COLO829 (cell line): ENCODE results near the gene HOXA13.

Experiments used
- DNase-seq: peaks from one replicate; pipeline ENCODE4 v3.0.0; 2012; ENCODE audit warnings: low spot score

Gene HOXA13

DNA sequence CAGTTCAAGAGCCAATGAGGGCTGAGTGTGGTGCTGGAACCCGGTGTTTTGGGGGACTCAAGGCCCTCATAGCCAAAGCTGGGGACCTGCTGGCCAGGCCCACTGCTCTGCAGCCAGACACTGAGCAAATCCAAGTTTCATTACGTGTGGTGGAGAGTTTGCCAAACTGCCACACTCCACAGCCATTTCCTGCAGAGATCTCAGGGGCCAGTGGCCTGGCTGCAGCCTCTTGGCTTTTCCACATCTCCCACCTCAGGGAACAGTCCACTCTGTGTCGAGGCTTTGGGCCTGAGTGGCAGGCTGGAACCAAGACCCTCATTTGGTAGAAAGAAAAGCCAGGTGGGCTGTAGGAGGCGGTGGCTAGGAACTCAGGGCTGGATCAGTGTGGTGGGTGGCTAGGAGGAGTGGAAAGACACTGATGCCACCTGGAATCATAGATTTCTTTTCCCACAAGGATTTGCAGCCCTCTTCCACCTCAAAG, 18.1 kb downstream of the HOXA13 start:
- no peak for DNase-seq

DNA sequence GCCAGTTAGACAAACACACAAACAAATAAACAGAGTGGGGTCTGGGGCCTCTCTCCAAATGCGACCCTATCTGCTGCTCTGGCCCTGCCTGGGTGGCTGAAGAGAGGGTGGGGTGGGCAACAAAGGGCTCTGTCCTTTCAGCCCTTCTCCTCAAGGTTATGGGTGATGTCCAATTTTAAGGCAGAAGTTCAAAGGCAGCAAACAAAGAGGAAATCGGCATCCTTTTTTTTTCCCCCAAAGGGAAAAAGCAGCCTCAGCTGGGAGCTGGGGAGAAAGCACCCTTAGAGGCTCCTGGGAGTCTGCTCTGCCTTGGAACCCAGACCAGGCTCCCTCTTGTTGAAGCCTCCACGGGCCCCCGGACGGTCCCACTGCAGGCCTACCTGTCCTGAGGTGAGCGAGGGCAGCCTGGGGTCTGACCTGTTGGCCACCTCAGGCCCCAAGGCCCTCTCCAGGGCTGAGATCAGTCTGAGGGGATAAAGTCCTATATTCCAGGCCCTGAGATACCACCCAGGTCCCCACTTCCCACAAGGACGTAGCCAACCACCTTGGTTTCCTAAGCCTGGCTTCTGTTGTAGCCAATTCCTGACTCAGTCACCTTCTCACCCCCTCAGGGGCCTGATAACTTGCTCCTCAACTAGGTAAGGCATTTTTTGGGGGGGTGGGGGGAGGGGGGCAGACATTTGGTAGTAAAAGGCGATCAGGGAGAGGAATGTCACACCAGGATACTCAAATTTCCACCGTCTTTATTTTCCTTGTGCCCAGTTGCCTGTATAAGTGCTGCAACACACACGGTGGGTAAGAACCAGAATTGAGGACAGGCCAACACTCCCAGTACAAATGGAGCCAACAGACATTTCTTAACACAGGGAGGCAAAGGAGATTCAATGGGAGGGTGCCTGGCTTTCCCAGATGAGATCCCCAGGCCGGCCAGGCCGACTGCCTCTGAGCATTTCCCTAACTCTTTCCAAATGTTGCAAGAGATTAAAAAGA, 19.2 kb downstream of the HOXA13 start:
- no peak for DNase-seq

DNA sequence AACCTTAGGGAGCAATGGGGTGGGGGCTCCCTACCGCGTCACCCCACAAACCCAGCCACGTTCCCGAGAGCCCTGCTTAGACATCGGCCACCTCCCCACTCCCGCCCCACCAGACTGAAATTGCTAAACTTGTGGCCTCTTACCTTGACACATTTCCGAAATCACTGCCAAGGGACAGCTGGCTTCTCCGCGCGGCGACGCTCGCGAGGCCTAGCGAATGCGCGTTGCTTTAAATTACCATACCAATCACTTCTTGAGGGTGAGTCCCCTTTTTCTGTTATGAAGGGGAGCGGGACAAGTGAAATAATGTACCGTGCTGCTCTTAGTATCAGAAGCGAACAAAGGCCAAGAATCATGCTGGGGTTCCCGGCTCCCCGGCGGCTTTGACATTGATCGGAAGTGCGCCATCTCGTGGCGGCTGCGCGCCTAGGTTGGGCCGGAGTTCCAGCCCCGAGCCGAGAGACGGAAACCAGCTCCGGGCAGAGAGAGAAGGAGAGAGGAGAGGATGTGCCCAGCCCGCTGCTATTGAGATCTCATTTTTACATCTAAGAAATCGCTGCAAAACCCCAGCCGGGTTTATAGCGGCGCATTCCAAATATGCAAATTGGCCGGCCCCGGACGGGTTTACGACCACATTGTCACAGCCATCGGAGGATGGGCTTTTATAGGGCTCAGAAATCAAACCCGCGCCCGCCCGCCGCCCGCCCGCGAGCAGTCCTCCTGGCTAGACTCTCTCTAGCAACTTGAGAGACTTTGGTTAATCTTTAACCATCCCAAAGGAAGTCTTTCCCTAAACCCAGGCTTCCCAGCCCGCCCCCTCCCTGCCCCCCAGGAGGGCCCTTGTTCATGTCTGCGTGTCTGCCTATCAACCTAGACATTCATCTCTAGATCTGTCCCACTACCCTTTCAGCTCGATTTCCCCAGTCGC, 20.1 kb downstream of the HOXA13 start:
- no peak for DNase-seq

DNA sequence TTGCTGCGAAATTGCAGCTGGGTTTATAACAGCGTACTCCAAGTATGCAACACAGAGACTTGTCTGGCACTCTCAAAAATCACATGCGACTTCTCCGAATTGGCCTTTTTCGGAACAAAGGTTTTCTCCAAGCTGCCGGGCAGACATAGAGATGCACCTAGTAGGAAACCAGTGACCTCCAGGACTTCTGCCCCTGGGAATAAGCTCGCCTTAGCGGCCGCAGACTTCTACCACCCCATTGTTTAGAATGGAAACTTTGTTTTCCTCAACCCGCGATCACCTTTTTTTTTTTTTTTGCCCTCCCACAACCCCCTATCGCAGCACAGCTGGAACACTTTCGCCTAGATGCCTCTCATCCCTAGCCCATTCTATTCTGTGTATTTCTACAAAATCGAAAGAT, 20.9 kb downstream of the HOXA13 start:
- DNase-seq = no peak

DNA sequence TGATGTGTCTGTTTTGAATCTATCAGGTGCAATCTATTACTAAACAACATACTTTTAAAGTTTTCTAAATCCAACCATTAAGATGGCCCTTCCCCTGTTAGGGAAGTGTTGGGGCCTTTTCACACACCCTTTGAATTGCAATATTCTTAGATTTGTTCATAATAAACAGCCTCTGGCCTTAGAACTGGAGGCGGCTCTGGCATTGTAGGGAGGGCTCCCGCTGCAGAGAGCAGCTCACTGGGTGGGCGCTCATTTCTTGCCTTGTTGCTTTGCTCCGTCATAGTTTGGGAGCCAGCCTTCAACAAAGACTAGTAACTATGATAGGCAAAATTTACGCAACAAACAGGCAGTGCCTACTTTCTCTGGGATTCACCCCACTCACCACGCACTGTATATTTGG, 21.5 kb downstream of the HOXA13 start:
- DNase-seq = no peak

DNA sequence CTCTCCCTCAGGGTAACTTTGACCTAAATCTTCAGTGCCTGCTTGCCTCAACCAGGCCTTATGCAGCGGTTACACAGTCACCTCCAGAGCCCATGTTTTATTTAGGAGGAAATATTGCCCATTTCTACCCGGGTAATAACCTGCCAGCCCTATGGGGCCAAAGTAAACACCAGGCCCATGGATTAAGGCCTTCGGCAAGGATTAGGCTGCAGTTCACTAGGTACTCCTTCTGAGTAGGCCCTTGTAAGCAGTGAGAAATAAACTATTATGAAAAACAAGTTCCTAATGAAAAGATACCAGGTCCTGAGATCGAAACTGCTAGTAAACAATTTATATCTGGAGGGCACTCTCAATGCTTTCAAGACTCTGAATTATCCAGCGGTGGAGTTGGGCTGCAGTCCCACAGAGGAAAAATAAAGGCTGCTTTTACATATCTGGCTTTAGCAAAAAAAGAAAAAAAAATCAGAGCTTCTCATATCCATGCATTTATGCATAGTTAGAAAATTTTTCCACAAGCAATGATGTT, 22.0 kb downstream of the HOXA13 start:
- DNase-seq = no peak

DNA sequence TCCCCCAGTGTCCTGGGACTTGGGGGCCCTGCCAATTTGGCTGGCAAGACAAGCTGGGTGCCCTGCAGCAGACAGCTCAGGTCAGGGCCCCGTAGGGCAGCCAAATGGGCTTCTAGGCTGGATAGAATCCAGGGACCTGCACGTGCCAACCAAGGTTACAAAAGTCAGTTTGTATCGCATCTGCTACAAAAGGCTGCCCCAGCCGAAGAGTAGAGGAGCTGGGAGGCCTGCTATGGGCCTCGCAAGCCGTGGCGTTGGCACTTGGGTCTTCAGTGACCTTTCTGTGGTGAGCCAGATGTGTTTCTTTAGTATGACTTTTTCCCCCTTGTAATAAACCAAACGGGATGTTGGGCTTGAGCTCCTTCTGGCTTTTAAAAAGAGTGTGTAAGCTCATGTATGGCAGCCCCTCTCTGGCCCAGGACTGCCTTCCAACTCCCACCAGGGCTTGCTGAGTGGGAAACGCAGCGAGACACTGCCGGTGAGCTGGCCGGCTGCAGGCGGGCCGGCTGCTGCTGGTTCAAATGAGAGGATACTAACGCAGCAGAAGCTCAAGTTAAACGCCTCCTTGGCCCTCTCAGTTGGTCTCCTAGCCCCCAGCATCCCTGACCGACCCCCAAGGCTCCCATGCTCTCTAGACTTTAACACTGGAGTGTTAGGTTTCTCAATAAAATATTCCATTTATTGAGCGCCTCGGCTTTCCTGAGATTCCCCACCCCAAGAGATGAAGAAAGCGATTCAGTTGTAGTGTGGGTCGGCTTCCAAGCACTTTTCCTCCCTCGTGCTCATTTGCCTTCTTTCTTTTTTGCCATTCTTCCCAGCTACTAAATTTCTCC, 22.7 kb downstream of the HOXA13 start:
- no peak for DNase-seq

DNA sequence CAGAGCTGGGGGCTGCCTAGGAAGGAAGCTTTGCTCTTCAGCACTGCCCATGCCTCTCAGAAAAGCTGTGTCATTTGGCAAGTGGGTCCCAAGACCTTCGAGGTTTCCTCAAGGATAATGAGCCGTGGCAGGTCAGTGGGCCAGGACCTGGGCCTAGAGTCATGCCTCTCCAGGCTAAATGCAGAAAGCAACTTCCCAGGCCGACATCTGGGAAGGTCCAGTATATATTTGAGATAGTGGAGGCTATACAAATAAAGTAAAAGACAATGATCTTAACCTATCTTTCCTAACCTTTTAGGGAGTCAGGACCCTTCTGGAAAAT, 23.4 kb downstream of the HOXA13 start:
- no peak for DNase-seq

DNA sequence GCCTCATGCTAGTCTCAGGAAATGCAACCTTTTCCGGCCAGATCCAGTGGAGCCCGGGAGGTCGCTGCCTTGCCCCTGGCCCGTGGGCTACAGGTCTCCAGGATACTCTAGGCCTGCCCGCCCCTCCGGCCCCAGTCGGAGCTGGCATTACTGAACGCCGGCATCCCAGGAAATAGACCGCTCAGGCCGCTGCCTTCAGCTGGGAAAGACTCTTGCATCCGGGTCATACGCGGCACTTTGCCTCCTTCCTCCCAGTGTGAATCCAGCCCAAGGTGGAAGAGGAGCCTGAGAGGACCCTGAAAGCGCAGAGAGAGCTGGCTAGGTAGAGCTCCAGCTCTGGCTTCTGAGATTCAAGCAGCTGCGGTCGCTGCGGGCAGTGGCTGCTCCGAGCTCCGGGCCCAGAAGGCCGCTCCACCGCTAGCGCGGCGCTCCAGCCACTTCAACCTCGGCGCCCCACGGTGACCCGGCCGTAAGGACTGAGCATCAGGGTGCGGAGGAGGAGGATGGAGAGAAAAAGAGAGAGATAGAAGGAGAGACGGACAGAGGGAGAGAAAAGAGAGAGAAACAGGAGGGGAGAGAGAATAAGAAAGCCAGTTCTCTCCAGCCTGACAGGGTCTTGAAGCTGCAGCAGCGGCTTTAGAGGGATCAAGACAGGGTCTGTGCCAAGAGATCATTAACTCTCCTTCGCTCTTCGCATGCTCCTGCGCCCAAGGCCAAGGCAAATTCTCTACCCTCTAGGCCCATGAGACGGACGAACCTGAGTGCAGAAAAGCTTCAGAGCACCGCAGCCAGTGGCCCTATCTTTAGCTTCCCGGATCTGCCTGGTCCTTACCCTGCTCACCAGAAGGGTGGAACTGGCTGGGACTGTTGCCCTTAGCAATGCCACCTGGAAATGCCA, 24.0 kb downstream of the HOXA13 start:
- DNase-seq = no peak

DNA sequence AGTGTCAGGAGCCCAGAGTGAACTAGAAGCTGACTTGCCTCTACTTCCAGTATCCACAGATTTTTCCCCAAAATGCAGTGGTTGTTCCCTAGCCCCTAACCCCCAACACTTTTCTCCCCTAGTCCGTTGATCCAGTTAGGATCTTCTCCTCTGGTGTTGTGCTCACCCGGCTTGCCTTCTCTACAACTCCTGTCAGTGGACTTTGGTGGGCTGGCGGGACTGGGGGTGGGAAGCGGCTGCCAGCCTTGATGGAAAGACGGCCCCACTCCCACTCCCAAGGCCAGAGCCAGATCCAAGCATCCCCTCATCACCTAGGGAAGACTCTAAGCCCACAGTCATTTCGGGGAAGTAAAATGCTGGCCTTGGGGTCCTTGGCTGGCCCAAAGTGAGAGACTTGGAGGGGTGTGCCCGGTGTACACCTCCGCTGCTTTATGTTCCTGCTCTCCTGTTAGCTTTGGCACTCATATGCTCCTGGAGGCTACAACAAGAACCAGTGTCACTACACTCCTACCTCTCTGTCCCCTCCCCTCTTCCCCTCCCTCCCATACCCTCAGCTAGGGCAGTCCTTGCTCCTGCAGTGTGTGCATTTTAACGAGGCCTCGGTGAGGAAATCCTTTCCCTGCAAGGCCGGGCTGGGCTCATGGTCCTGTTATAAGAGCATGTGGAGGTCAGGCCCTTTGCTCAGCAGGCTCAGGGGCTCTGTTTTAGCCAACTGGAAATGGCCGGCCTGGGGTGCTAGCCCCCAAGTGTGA, 24.8 kb downstream of the HOXA13 start:
- no peak for DNase-seq

DNA sequence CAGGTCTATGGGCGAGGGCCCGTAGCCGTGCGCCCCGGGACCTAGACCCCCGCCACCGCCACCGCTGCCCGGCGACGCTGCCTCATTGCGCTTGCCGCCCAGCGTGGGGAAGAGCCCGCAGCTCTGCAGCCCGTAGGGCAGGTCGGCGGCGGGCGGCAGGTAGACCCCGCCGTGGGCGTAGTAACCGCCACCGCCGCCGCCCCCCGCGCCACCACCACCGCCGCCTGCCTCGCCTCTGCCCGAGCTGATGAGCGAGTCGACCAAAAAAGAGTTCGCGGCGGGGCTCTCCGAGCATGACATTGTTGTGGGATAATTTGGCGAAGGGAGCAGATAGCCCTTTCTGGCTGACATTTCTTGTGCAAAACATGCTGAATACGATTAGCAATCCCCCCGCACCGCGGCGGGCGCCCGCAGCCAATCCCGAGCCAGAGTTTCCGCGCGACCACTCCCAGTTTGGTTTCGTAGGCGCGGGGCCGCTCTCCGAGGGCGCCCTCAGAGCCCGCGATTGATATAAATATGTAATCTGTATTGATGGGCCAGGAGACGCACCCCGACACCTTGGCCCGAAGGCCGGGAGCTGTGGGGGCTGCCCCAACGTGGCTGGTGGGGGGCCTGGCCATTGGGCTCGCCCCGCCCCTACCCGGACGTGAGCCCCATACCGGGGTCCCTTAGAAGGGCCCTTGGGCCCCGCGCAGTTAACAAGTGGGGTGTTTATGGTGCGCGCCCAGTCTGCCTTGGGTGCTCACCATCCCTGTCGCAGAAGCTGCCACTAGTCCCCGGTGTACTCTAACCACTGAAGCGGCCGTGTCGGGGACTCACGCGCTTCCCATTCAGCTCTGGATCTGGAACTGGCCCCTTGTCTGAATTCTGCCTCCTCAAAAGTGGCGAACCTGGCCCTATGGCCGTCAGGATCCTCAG, 25.7 kb downstream of the HOXA13 start, which contains the start of gene HOXA10:
Gene HOXA10, minus strand, starts transcription at position 365 of the 918 bp plus-strand sequence. Its CDS starts 14 bp downstream, at position 351.
- DNase-seq = no peak

DNA sequence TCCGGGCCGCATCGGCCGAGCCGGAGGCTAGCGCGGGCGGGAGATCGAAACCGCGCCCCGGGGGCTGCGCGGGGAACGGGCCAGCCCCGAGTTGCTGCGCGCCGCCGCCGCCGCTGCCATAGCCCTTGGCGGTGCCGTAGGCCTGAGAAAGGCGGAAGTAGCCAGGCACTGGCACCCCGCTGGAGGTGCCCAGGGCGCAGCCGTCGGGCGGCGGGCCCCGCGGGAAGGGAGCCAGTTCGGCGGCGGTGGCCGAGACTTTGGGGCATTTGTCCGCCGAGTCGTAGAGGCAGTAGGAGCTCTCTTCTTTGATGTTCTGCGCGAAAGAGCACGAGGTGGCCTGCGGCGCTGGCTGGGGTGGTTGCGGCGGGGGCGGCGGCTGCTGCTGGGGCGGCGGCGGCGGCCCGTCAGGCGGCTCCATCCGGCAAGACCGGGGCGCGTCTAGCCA, 26.4 kb downstream of the HOXA13 start:
- DNase-seq = no peak

DNA sequence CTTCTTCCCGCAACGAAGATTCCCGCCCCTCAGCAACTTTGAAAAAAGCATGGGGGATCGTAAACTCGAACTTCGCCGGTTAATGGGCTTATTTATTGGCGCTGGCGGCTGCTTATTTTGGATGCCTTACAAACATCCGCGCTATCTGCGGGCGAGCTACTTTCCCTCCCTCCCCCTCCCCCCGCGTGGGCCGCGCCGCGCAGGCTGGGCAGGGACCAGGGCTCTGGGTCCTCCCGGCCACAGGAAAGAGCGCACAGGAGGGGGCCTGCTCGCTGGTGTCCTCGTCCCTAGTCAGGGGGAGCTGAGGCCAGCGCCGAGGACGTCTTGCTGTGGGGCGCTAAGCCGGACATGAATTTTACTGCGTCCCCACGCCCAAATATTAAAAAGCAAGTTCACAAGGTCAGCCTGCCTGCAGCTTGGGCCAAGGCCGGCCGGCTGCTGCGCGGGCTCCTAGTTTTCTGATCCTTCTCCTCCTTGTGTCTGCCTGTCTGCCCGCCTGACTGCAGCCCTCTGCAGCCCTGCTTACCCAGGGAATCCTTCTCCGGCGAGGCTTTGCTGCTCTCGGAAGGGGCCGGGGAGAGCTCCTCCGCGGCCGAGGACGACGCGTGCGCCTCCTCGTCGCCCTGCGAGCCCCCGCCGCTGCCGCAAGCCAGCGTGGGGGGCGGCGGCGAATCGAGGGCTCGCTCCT, 26.9 kb downstream of the HOXA13 start:
- no peak for DNase-seq

DNA sequence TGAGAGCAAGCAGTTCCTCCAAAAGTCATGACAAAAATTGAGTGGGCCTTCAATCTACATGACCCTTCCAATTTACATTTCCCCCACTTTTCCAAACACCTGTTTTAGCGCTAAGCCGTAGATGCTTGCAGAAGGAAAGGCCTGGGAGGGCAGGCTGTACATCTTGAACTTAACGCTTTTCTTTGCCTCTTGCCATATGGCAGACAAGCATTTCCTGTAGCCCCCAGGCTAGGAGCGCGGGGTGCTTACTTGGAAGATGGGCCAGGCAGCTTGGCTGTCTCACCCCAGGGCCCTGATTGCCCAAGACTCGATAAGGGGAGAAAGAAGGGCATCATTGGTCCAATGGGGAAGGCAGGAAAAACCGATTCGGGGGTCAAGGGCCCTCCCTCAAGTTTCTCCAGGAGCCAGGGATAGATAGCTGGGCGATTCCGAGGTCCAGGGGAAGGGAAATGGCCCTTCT, 27.5 kb downstream of the HOXA13 start:
- DNase-seq = no peak

DNA sequence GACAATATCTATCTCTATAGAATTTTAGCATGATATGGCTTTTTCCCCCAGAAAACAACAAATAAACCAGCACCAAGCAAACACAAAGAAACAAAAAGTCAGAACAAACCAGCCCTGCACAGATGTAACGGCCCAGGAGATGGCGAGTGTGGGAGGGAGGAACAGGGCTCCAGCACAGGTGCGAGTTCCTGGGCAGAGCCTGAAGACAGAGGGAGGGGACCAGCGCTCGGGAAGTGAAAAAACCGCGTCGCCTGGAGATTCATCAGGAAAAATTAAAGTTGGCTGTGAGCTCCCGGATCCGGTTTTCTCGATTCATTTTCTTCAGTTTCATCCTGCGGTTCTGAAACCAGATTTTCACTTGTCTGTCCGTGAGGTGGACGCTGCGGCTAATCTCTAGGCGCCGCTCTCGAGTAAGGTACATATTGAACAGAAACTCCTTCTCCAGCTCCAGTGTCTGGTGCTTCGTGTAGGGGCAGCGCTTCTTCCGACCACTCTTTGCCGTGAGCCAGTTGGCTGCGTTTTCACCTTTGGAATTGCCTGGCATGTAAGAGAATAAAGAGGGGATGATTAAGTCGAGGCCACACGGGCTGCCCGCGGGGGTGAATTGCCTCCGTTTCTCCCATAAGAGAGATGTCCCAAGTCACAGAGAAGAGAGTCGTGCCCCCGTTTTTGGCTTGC, 28.1 kb downstream of the HOXA13 start:
- DNase-seq = no peak

DNA sequence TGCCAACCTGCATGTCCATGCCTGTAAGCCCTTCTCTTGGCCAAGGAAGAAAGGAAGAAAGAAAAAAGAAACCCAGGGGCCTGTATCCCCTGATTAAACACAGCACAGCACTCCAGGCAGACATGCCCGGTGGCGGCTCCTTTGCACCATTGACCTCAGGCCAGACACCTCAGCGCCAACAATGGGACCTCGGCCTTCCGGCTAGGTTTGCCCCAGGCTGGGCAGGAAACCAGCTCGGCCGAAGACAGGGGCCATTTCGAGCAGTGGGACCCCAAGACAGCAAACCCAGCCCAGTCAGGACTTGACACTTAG, 28.6 kb downstream of the HOXA13 start:
- DNase-seq = no peak
